ENCODE data around the gene AATF. TPM values are rescaled to one million over a fixed set of nuclear protein-coding genes. Genes with fewer than 3 reads are reported as not detected.
A peak's percentile ranks its signal among the peaks of the same experiment; 100 is the strongest.

Gene AATF
- total and polyA plus RNA-seq, 3 experiments from 2014 or later = 92.7 to 130 (median 122) TPM

DNA sequence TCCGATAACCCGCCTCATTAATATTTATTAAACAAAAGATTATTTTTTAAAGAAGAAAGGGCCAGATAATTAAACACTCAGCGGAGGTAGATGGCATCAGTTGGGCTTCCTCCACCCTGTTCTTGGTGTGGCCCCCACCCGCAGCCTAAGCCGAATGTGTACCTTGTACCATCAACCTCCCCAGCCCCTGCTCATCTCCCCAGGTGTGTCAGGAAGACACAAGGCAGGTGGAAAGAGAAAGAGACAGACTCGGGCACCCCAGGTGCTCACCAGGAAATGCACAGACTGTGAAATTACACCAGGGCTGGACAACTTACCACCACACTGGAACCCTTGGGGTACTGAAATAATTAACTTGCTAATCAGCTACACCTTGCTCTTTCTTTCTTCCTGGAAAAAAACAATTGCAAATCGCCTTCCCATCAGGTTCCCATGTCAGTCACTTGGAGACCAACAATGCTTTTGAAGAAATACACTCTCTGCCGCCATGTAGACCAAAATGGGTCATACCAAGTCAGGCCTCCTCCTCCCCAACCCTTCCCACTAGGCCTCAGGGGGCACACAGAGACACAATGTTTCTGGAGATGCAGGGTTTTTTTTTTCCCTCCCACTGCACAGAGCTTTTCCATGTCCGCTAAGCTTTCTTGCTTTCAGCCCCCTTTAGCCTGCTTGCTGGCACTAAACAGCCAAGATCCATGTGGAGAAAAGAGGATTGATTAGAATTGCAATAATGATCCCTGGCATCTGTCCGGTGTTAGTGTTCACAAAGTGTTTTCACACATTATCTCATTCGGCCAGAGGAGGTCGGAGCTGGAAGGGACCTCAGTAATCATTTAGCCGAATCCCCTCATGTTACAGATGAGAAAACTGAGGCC lies 20.0 kb upstream of the AATF start:
- Mint-ChIP-seq H3K4me1 (peaks cover 29 to 38% (median 36%) of the 10 kb centered on the region in 3 donors), H3K36me3 (no peaks in the 10 kb centered on the region), H3K9me3 (peaks cover 0 to 4% (median 0%) of the 10 kb centered on the region in 5 donors), H3K4me3 (peak overlapping the region in 4 of 7 donors; percentile 0 to 70 (median 27)), H3K27ac (peak overlapping the region in 1 of 8 donors; percentile 9), H3K27me3 (peaks cover 61 to 81% of the 10 kb centered on the region in 2 donors)
- no peak overlapping the region for H3K4me3 ChIP-seq (ENCODE audit: low read length)
- ChIA-PET CTCF (interaction anchor here (1.1 kb wide), 1 partner anchor 526 kb away, joined by 5 read pairs; no protein-coding TSS in a partner anchor), POLR2A (no interaction called here)
- no peak overlapping the region for H3K27ac ChIP-seq (ENCODE audit: low read depth, low read length)
- H3K9me3 ChIP-seq (ENCODE audit: low read length) = no peaks in the 10 kb centered on the region
- H3K27me3 ChIP-seq (ENCODE audit: insufficient read depth, low read length, poor library complexity, severe bottlenecking) = peaks cover 52% of the 10 kb centered on the region
- H3K4me1 ChIP-seq (ENCODE audit: insufficient read depth, low read length) = peaks cover 19% of the 10 kb centered on the region
- DNase-seq = no peak
- H3K36me3 ChIP-seq (ENCODE audit: insufficient read depth, low read length) = no peaks in the 10 kb centered on the region

DNA sequence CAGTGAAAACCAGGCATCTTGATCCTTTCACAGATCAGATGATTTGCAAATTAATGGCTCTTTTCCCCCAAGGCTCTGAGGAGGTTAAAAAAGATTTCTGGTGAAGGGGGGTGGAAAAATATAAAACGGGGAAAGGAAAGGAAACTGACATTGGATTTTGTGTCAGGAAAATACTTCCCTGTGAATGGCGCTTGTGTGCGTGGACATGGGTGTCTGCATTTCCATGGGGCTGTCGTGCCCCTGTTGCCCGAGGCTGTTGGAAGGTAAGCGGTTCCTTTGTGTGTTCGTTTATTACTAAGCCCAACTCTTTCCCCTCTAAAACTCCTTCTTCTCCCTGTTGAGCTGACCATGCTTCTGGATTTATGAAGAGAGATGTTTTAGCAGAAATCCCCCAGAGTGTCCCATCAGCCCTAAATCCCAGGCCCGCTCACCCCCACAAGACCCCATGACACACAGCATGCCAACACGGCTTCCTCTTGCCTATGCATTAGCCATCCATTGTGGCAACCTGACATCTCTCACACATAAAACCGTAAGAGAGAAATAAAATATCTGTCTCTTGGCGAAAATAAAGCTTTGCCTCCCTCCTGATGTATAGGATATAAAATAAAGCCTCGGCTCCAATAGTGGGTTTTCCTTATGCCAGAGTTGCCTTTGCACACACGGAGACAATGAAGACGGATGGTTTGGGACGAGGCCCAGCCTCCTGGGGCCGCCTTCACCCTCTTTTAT lies 18.7 kb upstream of the AATF start:
- peaks cover 38 to 49% (median 42%) of the 10 kb centered on the region in 3 donors for H3K4me1 Mint-ChIP-seq
- CTCF ChIA-PET = interaction anchor here (1.1 kb wide), 1 partner anchor 11 kb away, joined by 3 read pairs; no protein-coding TSS in a partner anchor
- H3K36me3 Mint-ChIP-seq = no peaks in the 10 kb centered on the region

DNA sequence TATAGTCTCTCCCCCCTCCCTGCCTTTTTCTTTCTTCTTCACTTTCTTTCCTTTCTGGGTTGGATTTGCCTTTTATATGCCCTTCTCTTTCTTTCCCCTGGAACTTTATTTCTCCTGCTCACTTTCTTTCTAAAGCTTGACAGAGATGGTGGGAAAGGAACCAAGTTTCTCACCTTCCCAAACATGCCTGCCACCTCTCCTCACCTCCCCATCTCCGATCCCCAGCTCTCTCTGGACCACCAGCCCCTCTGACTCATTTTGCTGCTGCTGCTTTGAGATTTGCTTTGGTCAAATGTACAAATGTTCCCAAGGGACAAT lies 18.2 kb upstream of the AATF start:
- H3K9me3 Mint-ChIP-seq = peaks cover 0 to 2% (median 0%) of the 10 kb centered on the region in 5 donors
- peaks cover 43 to 54% (median 48%) of the 10 kb centered on the region in 3 donors for H3K4me1 Mint-ChIP-seq
- peaks cover 35% of the 10 kb centered on the region for H3K4me1 ChIP-seq (ENCODE audit: insufficient read depth, low read length)

More for the DNA sequence above, 18.7 kb upstream of the AATF start:
- POLR2A ChIA-PET = no interaction called here
- no peak for DNase-seq
- Histone ChIP-seq H3K27ac (ENCODE audit: low read depth, low read length) (no peak overlapping the region), H3K4me1 (ENCODE audit: insufficient read depth, low read length) (peaks cover 29% of the 10 kb centered on the region), H3K9me3 (ENCODE audit: low read length) (no peaks in the 10 kb centered on the region), H3K4me3 (ENCODE audit: low read length) (no peak overlapping the region), H3K27me3 (ENCODE audit: insufficient read depth, low read length, poor library complexity, severe bottlenecking) (peaks cover 64% of the 10 kb centered on the region), H3K36me3 (ENCODE audit: insufficient read depth, low read length) (no peaks in the 10 kb centered on the region)
- peak overlapping the region in 1 of 7 donors; percentile 24 for H3K4me3 Mint-ChIP-seq
- H3K27ac Mint-ChIP-seq = peak overlapping the region in 1 of 8 donors; percentile 12
- peaks cover 0 to 4% (median 0%) of the 10 kb centered on the region in 5 donors for H3K9me3 Mint-ChIP-seq
- peaks cover 70 to 88% of the 10 kb centered on the region in 2 donors for H3K27me3 Mint-ChIP-seq

GRCh38 chr17:36931096-36931696 lies 17.6 kb upstream of the AATF start:
- ChIA-PET CTCF (interaction anchor here (1.0 to 1.1 kb wide), 2 partner anchors 10 to 12 kb away, joined by 3 read pairs; no protein-coding TSS in a partner anchor), POLR2A (no interaction called here)
- no peak overlapping the region for H3K4me3 ChIP-seq (ENCODE audit: low read length)
- Mint-ChIP-seq H3K4me3 (peak overlapping the region in 1 of 7 donors; percentile 68), H3K36me3 (no peaks in the 10 kb centered on the region), H3K4me1 (peaks cover 47 to 61% (median 53%) of the 10 kb centered on the region in 3 donors), H3K27me3 (peaks cover 77 to 91% of the 10 kb centered on the region in 2 donors), H3K9me3 (peaks cover 0 to 2% (median 0%) of the 10 kb centered on the region in 5 donors), H3K27ac (peak overlapping the region in 1 of 8 donors; percentile 1)
- H3K9me3 ChIP-seq (ENCODE audit: low read length) = no peaks in the 10 kb centered on the region
- peaks cover 76% of the 10 kb centered on the region for H3K27me3 ChIP-seq (ENCODE audit: insufficient read depth, low read length, poor library complexity, severe bottlenecking)
- no peaks in the 10 kb centered on the region for H3K36me3 ChIP-seq (ENCODE audit: insufficient read depth, low read length)
- DNase-seq = no peak
- H3K4me1 ChIP-seq (ENCODE audit: insufficient read depth, low read length) = peaks cover 41% of the 10 kb centered on the region
- H3K27ac ChIP-seq (ENCODE audit: low read depth, low read length) = no peak overlapping the region

More for the DNA sequence above, 18.2 kb upstream of the AATF start:
- DNase-seq = no peak
- no peak overlapping the region for H3K4me3 ChIP-seq (ENCODE audit: low read length)
- peak overlapping the region in 1 of 7 donors; percentile 24 for H3K4me3 Mint-ChIP-seq
- H3K36me3 Mint-ChIP-seq = no peaks in the 10 kb centered on the region
- POLR2A ChIA-PET = no interaction called here
- H3K27ac ChIP-seq (ENCODE audit: low read depth, low read length) = no peak overlapping the region
- peaks cover 75 to 88% of the 10 kb centered on the region in 2 donors for H3K27me3 Mint-ChIP-seq
- H3K27ac Mint-ChIP-seq = peak overlapping the region in 1 of 8 donors; percentile 12
- no peaks in the 10 kb centered on the region for H3K9me3 ChIP-seq (ENCODE audit: low read length)
- H3K27me3 ChIP-seq (ENCODE audit: insufficient read depth, low read length, poor library complexity, severe bottlenecking) = peaks cover 70% of the 10 kb centered on the region
- CTCF ChIA-PET = interaction anchor here (1.0 to 1.1 kb wide), 2 partner anchors 11 to 13 kb away, joined by 3 read pairs; no protein-coding TSS in a partner anchor
- no peaks in the 10 kb centered on the region for H3K36me3 ChIP-seq (ENCODE audit: insufficient read depth, low read length)

DNA sequence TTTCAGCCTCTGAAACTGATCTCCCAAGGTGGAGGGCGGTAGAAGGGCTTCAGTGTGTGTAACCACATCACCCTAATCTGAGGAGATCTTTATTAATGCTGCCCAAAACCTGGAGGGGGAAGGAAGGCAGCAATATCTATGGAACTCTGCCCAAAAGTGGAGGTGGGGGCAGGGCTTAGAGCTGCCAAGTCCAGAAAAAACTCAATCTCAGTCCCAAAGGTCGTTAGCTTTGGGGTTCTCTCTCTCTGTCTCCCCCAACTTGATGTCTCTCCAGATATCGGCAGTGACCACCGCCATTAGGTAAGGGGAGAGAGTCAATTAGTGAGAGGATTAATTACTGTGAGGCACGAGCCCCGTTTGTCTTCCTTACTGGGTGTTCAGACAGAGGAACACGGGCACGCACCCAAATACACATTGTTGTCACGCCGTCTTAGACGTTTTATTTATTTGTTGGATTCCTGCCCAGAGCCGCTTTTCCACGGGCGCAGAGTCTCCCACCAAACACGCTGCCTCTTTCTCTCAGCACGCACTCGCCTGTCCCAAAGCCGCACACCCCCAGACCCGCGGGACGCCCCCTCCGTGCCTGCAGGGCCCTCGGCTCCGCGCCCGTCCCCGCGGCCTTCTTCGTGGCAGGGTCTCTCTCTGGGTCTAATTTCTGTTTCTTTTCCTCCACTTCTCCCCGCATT lies 16.9 kb upstream of the AATF start:
- ChIA-PET CTCF (no interaction called here), POLR2A (no interaction called here)
- peak overlapping the region; percentile 19 to 78 (median 68) for H3K4me3 Mint-ChIP-seq
- H3K27me3 Mint-ChIP-seq = peaks cover 77 to 91% of the 10 kb centered on the region in 2 donors
- H3K36me3 ChIP-seq (ENCODE audit: insufficient read depth, low read length) = no peaks in the 10 kb centered on the region
- peaks cover 83% of the 10 kb centered on the region for H3K27me3 ChIP-seq (ENCODE audit: insufficient read depth, low read length, poor library complexity, severe bottlenecking)
- no peaks in the 10 kb centered on the region for H3K36me3 Mint-ChIP-seq
- peaks cover 0 to 2% (median 0%) of the 10 kb centered on the region in 5 donors for H3K9me3 Mint-ChIP-seq
- DNase-seq = no peak
- H3K4me3 ChIP-seq (ENCODE audit: low read length) = no peak overlapping the region
- H3K4me1 Mint-ChIP-seq = peaks cover 49 to 67% (median 56%) of the 10 kb centered on the region in 3 donors
- H3K27ac Mint-ChIP-seq = peak overlapping the region in 3 of 8 donors; percentile 11 to 66 (median 47)
- H3K9me3 ChIP-seq (ENCODE audit: low read length) = no peaks in the 10 kb centered on the region
- peaks cover 48% of the 10 kb centered on the region for H3K4me1 ChIP-seq (ENCODE audit: insufficient read depth, low read length)
- H3K27ac ChIP-seq (ENCODE audit: low read depth, low read length) = no peak overlapping the region

GRCh38 chr17:36932383-36932693 lies 16.4 kb upstream of the AATF start:
- Mint-ChIP-seq H3K27me3 (peaks cover 82 to 93% of the 10 kb centered on the region in 2 donors), H3K9me3 (peaks cover 0 to 2% (median 0%) of the 10 kb centered on the region in 5 donors), H3K27ac (peak overlapping the region in 3 of 8 donors; percentile 43 to 78 (median 66)), H3K36me3 (no peaks in the 10 kb centered on the region), H3K4me3 (peak overlapping the region; percentile 19 to 78 (median 68)), H3K4me1 (peaks cover 53 to 72% (median 61%) of the 10 kb centered on the region in 3 donors)
- Histone ChIP-seq H3K4me1 (ENCODE audit: insufficient read depth, low read length) (peaks cover 53% of the 10 kb centered on the region), H3K9me3 (ENCODE audit: low read length) (no peaks in the 10 kb centered on the region), H3K36me3 (ENCODE audit: insufficient read depth, low read length) (no peaks in the 10 kb centered on the region), H3K27me3 (ENCODE audit: insufficient read depth, low read length, poor library complexity, severe bottlenecking) (peaks cover 88% of the 10 kb centered on the region), H3K27ac (ENCODE audit: low read depth, low read length) (no peak overlapping the region), H3K4me3 (ENCODE audit: low read length) (no peak overlapping the region)
- POLR2A ChIA-PET = no interaction called here
- no peak for DNase-seq
- CTCF ChIA-PET = no interaction called here

DNA sequence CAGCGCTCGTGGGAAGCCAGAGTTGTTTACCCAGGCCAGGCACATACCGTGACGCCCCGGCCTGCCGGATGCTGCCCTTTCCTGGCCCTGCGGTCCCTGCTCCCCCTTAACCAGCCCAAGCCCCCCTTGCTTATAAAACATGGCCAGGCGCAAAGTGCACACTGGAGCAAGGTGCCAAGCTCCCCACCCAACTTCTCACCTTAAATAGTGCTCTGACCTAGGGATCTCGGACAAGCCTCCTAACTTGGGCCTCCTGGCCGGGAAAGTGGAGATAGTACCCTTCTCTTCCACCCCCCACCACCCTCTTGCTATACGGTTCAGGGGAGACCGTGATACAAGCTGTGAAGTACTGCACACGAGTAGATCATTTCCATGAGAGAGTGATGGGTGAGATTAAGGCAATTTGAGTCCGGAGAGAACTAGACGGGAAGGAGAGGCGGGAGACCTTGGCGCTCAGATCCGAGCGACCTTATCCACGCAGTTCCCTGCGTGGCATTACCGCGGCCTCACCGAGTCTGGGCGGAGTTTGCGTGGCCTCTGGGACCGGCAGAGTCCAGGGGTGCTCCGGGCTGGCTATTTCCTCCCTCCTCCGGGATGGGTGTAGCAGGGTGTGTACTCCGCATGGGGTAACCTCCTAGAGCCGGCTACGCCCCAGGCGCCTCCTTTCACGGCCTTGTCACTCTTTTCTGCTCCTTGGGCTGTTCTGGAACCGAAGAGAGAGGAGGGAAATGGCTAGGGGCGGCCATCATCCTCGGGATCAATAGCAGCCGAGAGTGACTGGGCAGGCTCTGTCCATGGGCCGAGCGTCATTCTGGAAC lies 15.9 kb upstream of the AATF start:
- ChIA-PET CTCF (no interaction called here), POLR2A (no interaction called here)
- Mint-ChIP-seq H3K4me1 (peaks cover 58 to 78% (median 66%) of the 10 kb centered on the region in 3 donors), H3K27ac (peak overlapping the region in 3 of 8 donors; percentile 36 to 66 (median 44)), H3K9me3 (peaks cover 0 to 2% (median 0%) of the 10 kb centered on the region in 5 donors), H3K36me3 (no peaks in the 10 kb centered on the region), H3K4me3 (peak overlapping the region; percentile 39 to 73 (median 64)), H3K27me3 (peaks cover 85 to 93% of the 10 kb centered on the region in 2 donors)
- no peaks in the 10 kb centered on the region for H3K36me3 ChIP-seq (ENCODE audit: insufficient read depth, low read length)
- no peaks in the 10 kb centered on the region for H3K9me3 ChIP-seq (ENCODE audit: low read length)
- H3K4me3 ChIP-seq (ENCODE audit: low read length) = no peak overlapping the region
- DNase-seq = no peak
- H3K27ac ChIP-seq (ENCODE audit: low read depth, low read length) = no peak overlapping the region
- peaks cover 58% of the 10 kb centered on the region for H3K4me1 ChIP-seq (ENCODE audit: insufficient read depth, low read length)
- H3K27me3 ChIP-seq (ENCODE audit: insufficient read depth, low read length, poor library complexity, severe bottlenecking) = peaks cover 93% of the 10 kb centered on the region
